Measurements from ENCODE around the gene EMC7.
"Not testable (repeated sequence)": the region's sequence is repeated elsewhere in the genome, so short reads cannot be mapped to it uniquely, and the experiment has no call there.

Gene EMC7

DNA sequence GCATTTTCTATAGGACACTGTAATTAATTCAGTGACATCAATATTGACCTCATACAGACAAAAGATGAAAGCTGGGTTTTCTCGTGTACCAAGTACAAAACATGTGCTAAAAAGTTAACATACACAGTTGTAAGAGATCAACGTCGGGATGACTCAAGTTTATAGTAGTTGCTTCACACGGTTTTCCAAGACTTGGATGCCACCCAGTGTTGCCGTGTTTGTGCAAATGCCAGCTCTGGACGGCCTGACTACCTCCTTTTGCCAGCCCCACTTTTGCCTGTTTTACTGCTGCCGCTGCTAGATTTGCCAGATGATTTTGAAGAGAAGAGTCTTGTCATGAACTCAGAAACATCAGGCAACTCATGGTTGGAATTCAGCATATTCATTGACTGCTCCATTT lies 17.6 kb downstream of the EMC7 start:
- no peak for DNase-seq (ENCODE audit: low read depth)

GRCh38 chr15:34079904-34080303 lies 21.8 kb downstream of the EMC7 start:
- DNase-seq (ENCODE audit: low read depth): no peak

DNA sequence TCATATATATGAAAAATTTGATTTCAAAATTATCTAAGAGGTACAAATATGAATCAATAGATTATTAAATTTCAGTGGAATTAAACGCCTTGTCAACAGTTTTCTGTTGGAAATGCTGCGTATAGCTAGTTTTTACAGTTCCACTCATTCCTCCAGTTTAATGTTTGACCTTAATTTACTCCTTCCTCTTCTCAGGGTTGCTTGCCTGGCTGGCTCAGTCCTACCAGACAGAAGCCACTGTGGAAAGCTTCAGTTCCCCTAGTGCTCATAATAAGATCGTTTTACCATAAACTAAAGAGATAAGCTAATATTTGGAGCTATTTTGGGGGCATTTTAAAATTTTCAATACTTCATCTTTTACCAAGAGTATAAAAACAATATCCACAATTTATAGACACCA lies 22.8 kb downstream of the EMC7 start:
- DNase-seq (ENCODE audit: low read depth): no peak

DNA sequence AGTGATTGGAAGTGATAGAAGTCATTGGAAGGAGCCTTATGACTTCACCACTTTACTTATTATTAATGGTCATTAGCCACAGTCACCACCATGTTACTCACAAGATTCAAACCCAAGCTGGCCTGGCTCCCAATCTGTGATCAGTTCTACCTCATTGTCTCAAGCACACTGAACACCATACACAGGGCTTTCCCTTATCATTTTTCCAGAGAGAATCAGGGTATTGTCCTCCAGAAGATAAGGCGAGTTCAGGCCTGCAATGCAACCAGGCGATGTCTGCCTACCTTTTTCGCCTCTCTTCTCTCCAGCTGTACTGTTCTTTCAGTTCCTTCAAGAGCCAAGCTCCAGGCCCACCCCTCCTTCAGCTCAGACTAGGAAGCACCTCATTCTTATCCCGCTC lies 24.9 kb downstream of the EMC7 start:
- DNase-seq (ENCODE audit: low read depth): no peak

DNA sequence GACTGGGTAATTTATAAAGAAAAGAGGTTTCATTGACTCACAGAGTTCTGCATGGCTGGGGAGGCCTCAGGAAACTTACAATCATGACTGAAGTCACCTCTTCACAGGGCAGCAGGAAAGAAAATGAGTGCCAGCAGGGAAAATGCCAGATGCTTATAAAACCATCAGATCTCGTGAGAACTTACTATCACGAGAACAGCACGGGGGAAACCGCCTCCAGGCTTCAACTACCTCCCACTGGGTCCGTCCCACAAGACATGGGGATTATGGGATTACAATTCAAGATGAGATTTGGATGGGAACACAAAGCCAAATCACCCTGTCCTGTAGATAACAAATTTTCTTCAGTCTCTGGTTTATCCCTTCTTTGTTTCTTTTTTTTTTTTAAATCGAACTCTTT lies 31.7 kb downstream of the EMC7 start:
- DNase-seq (ENCODE audit: low read depth): no peak

DNA sequence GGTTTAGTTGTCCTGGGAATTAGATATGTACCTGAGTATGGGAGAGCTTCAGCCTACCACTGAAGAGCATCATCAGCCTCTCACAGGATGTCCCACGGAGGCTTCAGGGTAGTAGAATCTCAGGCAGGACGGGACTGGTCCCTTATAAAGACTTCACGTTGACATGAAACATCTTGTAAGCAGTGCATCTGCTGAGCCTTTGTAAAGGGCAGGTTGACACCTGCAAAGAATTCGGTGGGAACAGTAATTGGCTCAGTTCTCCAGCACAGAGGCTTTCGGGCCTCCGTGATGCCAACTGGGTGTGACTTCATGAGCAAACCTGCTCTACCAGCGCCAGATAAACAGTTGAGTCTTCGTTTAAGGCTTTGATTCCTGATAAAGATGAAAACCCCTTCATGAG lies 35.7 kb downstream of the EMC7 start:
- DNase-seq (ENCODE audit: low read depth): no peak

DNA sequence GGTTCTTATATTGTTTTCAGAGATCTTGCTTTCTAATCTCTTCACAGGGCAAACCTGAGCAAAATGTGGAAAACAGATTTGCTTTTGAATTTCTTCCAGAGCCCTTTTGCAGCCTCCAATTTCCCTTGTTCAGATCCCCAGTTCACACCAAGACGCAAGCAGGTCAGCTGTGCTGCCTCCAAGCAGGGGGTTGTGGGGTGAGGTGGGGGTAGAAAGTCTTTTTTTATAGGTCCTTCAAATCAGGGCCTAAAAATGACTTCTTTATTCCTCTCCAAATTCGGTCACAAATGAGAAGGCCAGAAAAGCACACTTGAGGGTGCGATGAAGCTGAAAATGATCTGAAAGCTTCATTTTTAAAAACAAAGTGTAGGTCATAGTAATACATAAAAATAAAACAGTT lies 36.4 kb downstream of the EMC7 start:
- no peak for DNase-seq (ENCODE audit: low read depth)

GRCh38 chr15:34064438-34064837 lies 37.2 kb downstream of the EMC7 start:
- DNase-seq (ENCODE audit: low read depth): no peak

DNA sequence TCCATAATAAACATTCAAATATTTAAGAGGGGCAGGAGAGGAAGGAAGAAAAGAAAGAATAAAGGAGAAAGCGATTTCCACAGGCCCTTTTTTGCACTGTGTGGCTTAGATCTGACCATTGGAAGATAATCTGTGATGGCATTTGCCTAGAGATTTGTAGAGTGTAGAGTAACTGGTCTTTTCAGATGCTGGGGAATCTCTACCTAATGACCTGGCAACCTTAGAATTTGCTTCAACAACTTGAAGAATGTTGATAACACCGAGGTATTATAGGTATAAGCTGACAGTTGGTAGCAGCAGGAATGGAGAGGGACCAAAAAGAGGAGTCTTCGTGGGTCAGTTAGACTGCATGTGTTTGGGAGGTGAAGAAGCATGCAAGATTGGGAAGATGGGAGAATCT lies 41.7 kb downstream of the EMC7 start:
- no peak for DNase-seq (ENCODE audit: low read depth)

- DNase-seq (ENCODE audit: low read depth): no peak
Observed at GRCh38 chr15:34059476-34059875, 42.2 kb downstream of the EMC7 start.

DNA sequence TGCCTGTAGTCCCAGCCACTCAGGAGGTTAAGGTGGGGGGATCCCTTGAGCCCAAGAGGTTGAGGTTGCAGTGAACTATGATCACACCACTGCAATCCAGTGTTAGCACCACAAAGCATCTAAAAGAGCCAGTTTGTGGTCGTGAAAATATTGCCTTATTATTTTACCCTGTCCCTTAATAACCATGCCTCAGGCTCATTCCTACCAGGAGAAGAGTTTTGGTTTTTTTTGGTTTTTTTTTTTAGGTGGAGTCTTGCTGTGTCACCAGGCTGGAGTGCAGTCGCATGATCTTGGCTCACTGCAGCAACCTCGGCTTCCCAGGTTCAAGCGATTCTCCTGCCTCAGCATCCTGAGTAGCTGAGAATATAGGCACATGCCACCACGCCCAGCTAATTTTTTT lies 44.8 kb downstream of the EMC7 start:
- DNase-seq (ENCODE audit: low read depth): no peak

GRCh38 chr15:34055868-34056595 lies 45.6 kb downstream of the EMC7 start:
- no peak for DNase-seq (ENCODE audit: low read depth)

- DNase-seq (ENCODE audit: low read depth): no peak
Observed at GRCh38 chr15:34054081-34054707, 47.5 kb downstream of the EMC7 start.

DNA sequence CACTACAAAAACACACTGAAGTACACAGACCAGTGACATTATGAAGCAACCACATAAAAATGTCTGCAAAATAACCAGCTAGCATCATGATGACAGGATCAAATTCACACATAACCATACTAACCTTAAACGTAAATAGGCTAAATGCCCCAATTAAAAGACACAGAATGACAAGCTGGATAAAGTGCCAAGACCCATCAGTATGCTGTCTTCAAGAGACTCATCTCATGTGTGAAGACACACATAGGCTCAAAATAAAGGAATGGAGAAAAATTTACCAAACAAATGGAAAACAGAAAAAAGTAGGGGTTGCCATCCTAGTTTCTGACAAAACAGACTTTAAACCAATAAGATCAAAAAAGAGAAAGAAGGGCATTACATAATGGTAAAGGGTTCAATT lies 51.3 kb downstream of the EMC7 start:
- DNase-seq (ENCODE audit: low read depth): not testable (repeated sequence)

DNA sequence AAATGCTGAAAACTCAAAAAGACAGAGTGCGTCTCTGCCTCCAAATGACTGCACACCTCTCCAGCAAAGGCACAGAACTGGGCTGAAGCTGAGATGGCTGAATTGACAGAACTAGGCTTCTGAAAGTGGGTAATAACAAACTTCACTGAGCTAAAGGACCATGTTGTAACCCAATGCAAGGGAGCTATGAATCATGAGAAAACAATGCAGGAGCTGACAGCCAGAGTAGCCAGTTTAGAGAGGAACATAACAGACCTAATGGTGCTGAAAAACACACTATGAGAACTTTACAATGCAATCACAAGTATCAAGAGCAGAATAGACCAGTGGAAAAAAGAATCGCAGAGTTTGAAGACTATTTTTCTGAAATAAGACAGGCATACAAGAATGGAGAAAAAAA lies 52.5 kb downstream of the EMC7 start:
- DNase-seq (ENCODE audit: low read depth): no peak

DNA sequence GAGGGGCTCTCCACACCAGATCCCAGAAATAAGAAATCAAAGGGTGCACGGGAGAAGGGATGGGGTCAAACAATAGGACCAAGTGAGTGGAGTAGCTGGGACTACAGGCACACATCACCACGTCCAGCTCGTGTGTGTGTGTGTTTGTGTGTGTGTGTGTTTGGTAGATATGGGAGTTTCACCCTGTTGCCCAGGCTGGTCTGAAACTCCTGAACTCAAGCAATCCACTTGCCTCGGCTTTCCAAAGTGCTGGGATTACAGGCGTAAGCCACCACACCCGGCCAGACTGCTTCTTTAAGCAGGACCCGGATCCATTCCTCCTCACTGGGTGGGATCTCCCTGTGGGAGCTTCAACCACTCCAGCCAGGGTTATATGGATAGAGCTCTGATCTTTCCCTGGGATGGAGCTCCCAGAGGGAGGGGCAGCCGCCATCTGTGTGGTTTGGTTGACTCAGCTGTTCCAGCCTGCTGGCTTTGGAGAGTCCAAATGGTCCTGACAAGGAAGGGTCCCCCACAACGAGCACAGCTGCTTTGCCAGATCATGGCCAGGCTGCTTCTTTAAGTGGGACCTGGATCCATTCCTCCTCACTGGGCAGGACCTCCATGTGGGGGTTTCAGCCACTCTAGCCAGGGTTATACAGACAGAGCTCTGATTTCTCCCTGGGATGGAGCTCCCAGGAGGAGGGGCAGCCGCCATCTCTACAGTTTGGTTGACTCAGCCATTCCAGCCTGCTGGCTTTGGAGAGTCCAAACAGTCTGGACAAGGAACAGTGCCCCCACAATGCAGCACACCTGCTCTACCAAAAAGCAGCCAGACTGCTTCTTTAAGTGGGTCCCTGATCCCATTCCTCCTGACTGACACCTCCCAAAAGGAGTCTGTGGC lies 53.5 kb downstream of the EMC7 start:
- DNase-seq (ENCODE audit: low read depth): no peak

DNA sequence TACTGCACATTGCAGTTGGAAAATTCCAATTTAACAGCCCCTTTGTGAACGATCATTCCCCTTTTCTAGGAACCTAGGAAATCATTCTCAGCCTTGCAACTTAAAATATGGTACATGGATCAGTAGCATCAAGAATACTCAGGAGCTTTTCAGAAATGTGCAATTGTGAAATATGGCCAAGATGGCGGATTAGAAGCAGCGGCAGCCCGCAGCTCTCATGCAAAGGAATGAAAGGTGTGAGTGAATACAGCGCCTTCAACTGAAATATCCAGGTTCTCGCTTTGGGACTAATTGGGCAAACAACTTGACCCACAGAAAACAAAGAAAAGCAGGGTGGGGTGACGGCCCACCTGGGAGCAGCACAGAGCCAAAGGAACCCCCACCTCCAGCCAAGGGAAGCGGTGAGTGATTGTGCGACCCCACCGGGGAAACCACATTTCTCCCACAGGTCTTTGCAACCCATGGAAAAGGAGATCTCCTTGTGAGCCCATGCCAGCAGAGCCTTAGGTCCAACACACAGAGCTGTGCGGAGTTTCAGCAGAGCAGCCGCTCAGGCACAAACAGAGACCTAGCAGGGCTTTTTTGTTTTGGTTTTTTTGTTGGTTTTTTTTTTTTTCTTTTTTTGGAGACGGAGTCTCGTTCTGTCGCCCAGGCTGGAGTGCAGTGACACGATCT lies 55.1 kb downstream of the EMC7 start:
- DNase-seq (ENCODE audit: low read depth): no peak

DNA sequence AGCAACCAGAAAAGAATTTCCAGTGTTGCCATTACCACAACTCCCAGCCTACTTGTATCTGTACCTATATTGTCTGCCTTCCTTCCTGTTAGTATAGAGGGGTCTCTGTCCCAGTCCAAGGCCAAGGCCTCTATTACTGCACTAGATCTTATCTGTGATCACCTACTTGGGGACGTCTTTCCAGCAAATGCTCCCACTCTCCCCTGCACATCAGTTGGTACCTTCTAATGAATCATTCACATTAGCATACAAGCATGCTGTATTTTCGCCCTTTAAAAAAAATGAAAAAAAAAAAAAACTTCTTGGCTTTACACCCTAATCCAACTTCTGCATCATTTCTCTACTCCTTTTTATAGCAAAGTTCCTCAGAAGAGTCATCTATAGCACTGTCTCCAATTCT lies 57.8 kb downstream of the EMC7 start:
- DNase-seq (ENCODE audit: low read depth): no peak

- DNase-seq (ENCODE audit: low read depth): no peak
Observed at GRCh38 chr15:34043391-34043790, 58.3 kb downstream of the EMC7 start.

DNA sequence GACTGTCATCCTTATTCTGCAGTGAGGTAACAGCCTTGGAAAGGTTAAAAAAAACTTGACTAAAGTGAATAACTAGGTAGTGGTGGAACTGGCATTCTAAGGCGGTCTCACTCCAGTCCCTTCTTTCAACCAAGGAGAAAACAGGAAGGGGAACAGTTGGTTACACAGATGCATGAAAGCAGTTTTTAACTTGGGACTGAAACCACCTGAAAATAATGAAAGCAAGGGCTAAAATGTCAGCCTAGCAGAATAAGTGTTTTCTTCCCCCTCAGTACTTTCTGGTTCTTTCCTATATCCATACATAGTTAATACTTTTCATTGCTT lies 61.9 kb downstream of the EMC7 start:
- no peak for DNase-seq (ENCODE audit: low read depth)

DNA sequence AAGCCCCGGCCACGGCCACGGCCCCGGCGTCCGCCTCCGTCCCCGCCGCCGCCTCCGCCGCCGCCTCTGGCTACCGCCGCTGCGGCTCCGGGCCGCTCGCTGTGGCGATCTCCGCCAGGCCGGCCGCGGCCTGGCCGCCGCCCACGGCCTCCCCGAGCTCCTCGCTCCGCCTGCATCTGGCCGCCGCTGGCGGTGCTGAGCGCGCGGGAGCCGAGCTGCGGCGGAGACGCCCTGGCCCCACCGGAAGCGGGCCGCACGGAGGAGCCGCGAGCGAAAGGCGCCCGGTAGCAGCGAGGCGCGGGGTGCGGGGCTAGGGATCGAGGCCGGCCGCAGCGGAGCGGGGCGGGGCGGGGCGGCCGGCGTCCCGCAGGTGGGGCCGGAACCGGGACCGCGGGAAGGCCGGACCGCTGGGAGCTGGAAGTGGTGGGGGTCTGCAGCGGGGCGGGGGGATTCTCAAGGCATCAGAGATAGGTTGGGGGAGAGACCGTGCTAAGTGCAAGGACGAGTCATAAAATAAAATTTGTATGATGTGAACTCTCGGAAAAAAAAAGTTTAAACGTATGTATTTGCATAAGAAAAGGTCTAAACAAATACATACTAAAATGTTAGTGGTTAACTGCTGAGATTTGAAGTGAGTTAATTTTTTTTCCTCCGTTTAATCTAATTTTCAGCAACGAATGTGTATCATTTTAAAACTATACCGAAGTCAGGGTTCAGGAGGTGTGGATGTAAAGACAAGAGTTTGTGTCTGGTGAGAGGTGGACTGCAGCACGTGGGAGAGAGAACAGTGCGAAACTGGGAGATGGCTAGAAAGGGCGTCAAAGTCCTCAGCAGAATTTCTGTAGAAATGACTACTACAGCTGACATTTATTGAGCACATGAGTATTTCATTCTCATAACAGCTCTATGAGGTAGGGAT lies 62.5 kb downstream of the EMC7 start, which contains the start of gene AVEN:
Gene AVEN (minus strand): TSS at position 334 of the 919 bp plus-strand sequence. CDS start 158 bp downstream, at position 176.
- DNase-seq (ENCODE audit: low read depth): peak; percentile 31

Data from activated gamma-delta T cell treated with anti-CD3 and anti-CD28 coated beads, Interleukin-2, amount 50 U/mL, for 16 hours (primary cell).